ENCODE data around the gene STAT6. TPM values are rescaled to one million over a fixed set of nuclear protein-coding genes. Genes with fewer than 3 reads are reported as not detected.

Gene STAT6
- total and polyA plus RNA-seq, 2 of the 8 experiments (the other 6 are each of a cell fraction or from before 2014, with no cell fraction given): 32.9 to 38.7 TPM

GRCh38 chr12:57127726-57128518 is 16.8 kb upstream of the STAT6 start, which contains the start of gene LRP1:
LRP1 (plus strand) TSS chr12:57128483; CDS start chr12:57128965, 482 bp downstream.
- no peaks in the 10 kb centered on the region for H3K27me3 ChIP-seq (replicated peaks in 1 of 4; ENCODE audit: control insufficient read depth in 3 of 4, extremely low read depth in 1 of 4, insufficient read depth in 3 of 4, low read length in 3 of 4)
- DNase-seq (ENCODE audit: low read depth in 1 of 2, low spot score in 2 of 2): peak in 1 of 2 experiments; percentile 91
- H3K4me2 ChIP-seq (ENCODE audit: insufficient read depth in 1 of 2, low read depth in 2 of 2, low read length in 2 of 2): peak within 1 kb of the TSS; percentile 85 to 86
- H2AK5ac ChIP-seq (ENCODE audit: low read depth, low read length): 0 out of 2 replicates have a peak within 1 kb of the TSS, but pooled peaks have one; percentile 29
- H3K4me1 ChIP-seq (replicated peaks in 1 of 4; ENCODE audit: control insufficient read depth in 3 of 4, insufficient read depth in 4 of 4, low read length in 3 of 4): peaks cover 19 to 31% (median 23%) of the 10 kb centered on the region in 4 experiments; a peak in 6 of 7 replicates
- no peaks in the 10 kb centered on the region for H3K9me3 ChIP-seq (ENCODE audit: insufficient read depth in 2 of 2, low read depth in 1 of 2, low read length in 1 of 2)
- peak within 1 kb of the TSS; percentile 81 for H3K56ac ChIP-seq (replicated peaks; ENCODE audit: insufficient read length, low read depth, low read length)
- 1% methylated on average over 33 of the region's 57 CpGs; no CpG with 5 or more reads in 1 of the 2 experiments for WGBS, 2 experiments (ENCODE audit: extremely low coverage in 1 of 2, insufficient coverage in 1 of 2, insufficient read length in 1 of 2, insufficient replicate concordance in 2 of 2, low coverage in 1 of 2, low lambda C conversion rate in 2 of 2, missing lambda C conversion rate in 1 of 2)
- peak within 1 kb of the TSS; percentile 93 for H4K8ac ChIP-seq (ENCODE audit: extremely low read depth, insufficient read depth, low read length)
- peaks cover 10% of the 10 kb centered on the region for H3K79me1 ChIP-seq (ENCODE audit: low read depth, low read length)
- H3K36me3 ChIP-seq (ENCODE audit: control insufficient read depth in 2 of 4, insufficient read depth in 4 of 4, low read length in 3 of 4): no peaks in the 10 kb centered on the region; a peak in 1 of 8 replicates
- peaks cover 5 to 11% of the 10 kb centered on the region in 2 experiments for H4K20me1 ChIP-seq (replicated peaks in 1 of 2; ENCODE audit: control insufficient read depth in 1 of 2, insufficient read depth in 2 of 2, low read length in 2 of 2)
- CTCF ChIA-PET (ENCODE audit: partially characterized antibody): interaction anchor here (0.7 to 19.8 kb wide), 10 partner anchors 11 to 110 kb away, joined by 3 to 305 read pairs (median 6); partner anchors contain the start of gene STAT6
- peak within 1 kb of the TSS; percentile 8 for H3K4ac ChIP-seq (replicated peaks; ENCODE audit: insufficient read length, low read depth, low read length)
- POLR2A ChIA-PET (ENCODE audit: partially characterized antibody): interaction anchor here (0.5 to 9.3 kb wide), 44 partner anchors 8 to 1043 kb away, joined by 3 to 105 read pairs (median 5); partner anchors contain the start of genes LRP1-AS, NAB2, NEMP1 and PTGES3
- peak within 1 kb of the TSS; percentile 81 to 93 (median 87) for H3K4me3 ChIP-seq (ENCODE audit: extremely low read depth in 1 of 4, insufficient read depth in 2 of 4, low read depth in 3 of 4, low read length in 4 of 4)
- H3K14ac ChIP-seq (ENCODE audit: insufficient read length): peak within 1 kb of the TSS; percentile 66
- H3K27ac ChIP-seq (ENCODE audit: low read depth, low read length): peak within 1 kb of the TSS; percentile 71; the same call in 1 of the 2 replicates
- peak within 1 kb of the TSS; percentile 76 for H4K91ac ChIP-seq (replicated peaks; ENCODE audit: insufficient read length, low read length)
- H2AFZ ChIP-seq (ENCODE audit: low read length): no peak within 1 kb of the TSS
- H4K5ac ChIP-seq (ENCODE audit: insufficient read length, low read depth, low read length): peak within 1 kb of the TSS; percentile 87
- H3K23me2 ChIP-seq (ENCODE audit: low read depth, low read length): peaks cover 6% of the 10 kb centered on the region; the same call in 1 of the 2 replicates
- H3K79me2 ChIP-seq (ENCODE audit: control insufficient read depth in 1 of 2, insufficient read depth in 2 of 2, low read length in 2 of 2): peaks cover 7 to 36% of the 10 kb centered on the region in 2 experiments; a peak in 3 of 4 replicates
- H2BK120ac ChIP-seq (replicated peaks; ENCODE audit: low read depth, low read length): no peak within 1 kb of the TSS
- no peak within 1 kb of the TSS for H2BK12ac ChIP-seq (ENCODE audit: low read depth, low read length)
- FAIRE-seq: no peak
- H3K18ac ChIP-seq (ENCODE audit: extremely low read depth, low read length): peak within 1 kb of the TSS; percentile 93
- H2BK20ac ChIP-seq (ENCODE audit: low read length): no peak within 1 kb of the TSS
- H2BK5ac ChIP-seq (ENCODE audit: low read depth, low read length): peak within 1 kb of the TSS; percentile 95
- no peak within 1 kb of the TSS for H3K23ac ChIP-seq (ENCODE audit: insufficient read length)
- H3K9ac ChIP-seq (replicated peaks in 1 of 4; ENCODE audit: extremely low read depth in 1 of 4, low read depth in 3 of 4, low read length in 3 of 4): peak within 1 kb of the TSS; percentile 66 to 81 (median 70)
- H2BK15ac ChIP-seq (ENCODE audit: low read length): no peak within 1 kb of the TSS; the same call in 1 of the 2 replicates
- TF ChIP-seq PHF8 (conservative IDR thresholded peaks at IDR 0.05; ENCODE audit: low read depth, low read length) (peak; percentile 33; the same call in 1 of the 2 replicates), KDM4A (IDR thresholded peaks at IDR 0.05; ENCODE audit: low read depth, low read length, severe bottlenecking) (peak; percentile 37), POLR2A (IDR thresholded peaks at IDR 0.05; ENCODE audit: control extremely low read depth in 1 of 2, low read depth in 2 of 2, low read length in 2 of 2) (peak in 1 of 2 experiments; percentile 37; a peak in 1 of 3 replicates), ATF3 (IDR thresholded peaks at IDR 0.05; ENCODE audit: insufficient read depth, low read depth, low read length) (0 out of 2 replicates have a peak, but pooled peaks have one; percentile 4), HDAC2 (IDR thresholded peaks at IDR 0.05; ENCODE audit: borderline replicate concordance in 1 of 2, low read depth in 2 of 2, low read length in 2 of 2) (0 out of 4 replicates have a peak, but pooled peaks have one; percentile 2 to 18), SAP30 (IDR thresholded peaks at IDR 0.05; ENCODE audit: insufficient read depth, insufficient replicate concordance, low read length) (peak; percentile 47), SIN3A (conservative IDR thresholded peaks at IDR 0.05 in 1 of 2, IDR thresholded peaks at IDR 0.05 in 1 of 2; ENCODE audit: low read depth in 1 of 2, low read length in 2 of 2) (peak in 1 of 2 experiments; percentile 64; a peak in 2 of 4 replicates), GABPA (IDR thresholded peaks at IDR 0.05; ENCODE audit: borderline replicate concordance, insufficient read depth, low read length) (no peak)

Measured in H1 (cell line).